GM12874 (cell line): ENCODE measurements around the gene ZNF563.

Source experiments
- CTCF ChIP-seq: IDR thresholded peaks from 2 replicates; pipeline ENCODE4 v1.5.1; 2011; ENCODE audit warnings: low read depth, mild to moderate bottlenecking, control low read depth, low read length, moderate library complexity; ENCODE audit not compliant: insufficient read depth

Gene ZNF563

GRCh38 chr19:12325690-12326089 lies 7.7 kb downstream of the ZNF563 start:
- no peak for TF ChIP-seq CTCF

DNA sequence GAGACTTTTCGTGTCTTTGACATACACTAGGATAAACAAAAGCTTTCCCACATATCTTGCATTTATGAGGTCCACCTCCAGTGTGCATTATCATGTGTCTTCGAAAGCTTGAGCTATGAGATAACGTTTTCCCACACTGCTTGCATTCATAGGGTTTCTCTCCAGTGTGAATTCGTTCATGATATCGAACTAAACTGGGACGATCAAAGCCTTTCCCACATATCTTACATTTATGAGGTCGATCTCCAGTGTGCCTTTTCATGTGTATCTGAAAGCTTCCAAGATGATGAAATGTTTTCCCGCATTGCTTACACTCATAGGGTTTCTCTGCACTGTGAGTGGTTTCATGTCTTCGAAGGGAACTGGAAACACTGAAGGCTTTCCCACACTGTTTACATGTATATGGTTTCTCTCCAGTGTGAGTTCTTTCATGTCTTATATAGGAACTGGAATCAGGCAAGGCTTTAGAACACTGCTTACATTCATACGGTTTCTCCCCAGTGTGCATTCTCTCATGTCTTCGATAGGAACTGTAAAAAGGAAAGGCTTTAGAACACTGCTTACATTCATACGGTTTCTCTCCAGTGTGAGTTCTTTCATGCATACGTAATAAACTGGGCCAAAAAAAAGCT lies 14.5 kb downstream of the ZNF563 start:
- TF ChIP-seq CTCF: no peak

DNA sequence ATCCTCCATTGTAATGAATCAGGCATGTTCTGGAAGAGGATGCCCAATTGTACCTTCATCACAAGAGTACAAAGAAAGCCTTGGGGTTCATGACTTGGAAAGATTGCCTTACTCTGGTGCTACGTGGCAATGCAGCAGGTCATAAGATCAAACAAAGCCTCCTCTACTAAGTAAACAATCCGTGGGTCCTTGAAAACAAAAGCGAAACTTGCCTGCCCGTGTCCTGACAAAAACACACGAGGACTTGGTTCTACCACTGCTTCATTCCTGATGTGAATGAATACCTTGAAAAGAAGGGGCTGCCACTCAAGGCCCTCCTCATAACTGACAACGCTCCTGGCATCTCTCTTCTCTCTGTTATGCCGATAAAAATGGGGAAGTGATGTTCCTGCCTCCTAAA lies 18.9 kb downstream of the ZNF563 start:
- TF ChIP-seq CTCF: no peak

DNA sequence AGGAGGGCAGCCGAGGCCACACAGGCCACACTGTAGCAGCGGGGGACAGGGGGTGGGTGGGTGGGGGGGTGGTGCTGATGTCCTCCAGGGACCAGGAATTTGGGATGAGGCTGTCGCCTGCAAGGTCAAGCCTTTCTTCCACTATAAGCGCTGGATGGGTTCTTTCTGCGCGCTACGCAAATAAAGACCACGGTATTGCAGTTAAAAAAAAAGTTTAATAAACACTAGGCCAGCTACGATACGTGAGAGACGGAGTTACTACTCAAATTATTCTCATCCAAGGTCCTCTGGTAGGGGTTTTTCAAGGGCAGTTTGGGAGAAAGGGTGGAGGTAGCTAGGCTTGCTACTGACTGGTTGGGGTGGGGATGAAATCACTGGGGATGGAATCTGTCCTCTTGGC lies 38.2 kb downstream of the ZNF563 start:
- TF ChIP-seq CTCF: no peak

DNA sequence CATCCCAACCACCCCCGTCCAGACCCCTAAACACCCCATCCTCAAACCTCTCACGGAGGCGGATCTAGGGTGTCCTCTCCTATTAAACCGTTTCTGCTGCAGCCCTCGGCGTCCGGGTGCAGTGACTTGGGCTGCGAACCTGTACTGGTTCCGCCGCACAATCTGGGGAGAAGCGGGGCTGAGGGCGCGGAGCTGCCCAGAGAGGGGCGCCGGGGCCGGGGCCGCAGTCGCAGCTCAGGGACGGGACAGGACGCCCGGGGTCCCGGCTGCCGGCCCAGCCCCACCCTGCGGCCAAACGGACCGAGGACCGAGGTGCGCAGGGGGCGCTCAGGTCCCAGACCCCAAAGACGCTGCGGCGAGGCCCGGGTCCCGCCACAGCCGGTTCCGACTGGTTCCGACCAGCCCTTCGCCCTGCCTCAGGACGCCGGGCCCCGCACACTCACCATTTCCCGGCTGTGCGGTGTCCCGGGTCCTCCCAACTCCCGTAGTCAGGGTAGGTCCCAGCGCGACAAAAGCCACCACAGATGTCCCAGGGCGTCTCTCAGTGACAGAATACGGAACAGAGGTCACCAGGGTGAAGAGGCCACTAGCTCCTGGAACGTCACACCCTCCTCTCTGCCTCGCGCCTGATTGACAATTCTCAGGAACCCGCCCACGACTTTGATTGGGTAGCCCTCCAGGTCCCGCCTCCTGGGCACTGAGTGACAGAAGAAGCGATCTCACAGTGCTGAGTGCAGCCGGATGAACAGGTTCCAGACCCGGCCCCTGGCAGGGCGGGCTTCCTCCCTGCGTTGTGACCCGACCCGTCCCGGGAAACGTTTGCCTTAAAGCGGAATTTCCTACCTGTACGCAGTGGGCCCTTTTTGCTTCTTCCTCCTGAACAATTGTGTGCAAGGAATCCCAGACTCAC lies 38.9 kb downstream of the ZNF563 start, which contains the start of gene ZNF44:
Gene ZNF44, minus strand, starts transcription at position 635 of the 910 bp plus-strand sequence. Its CDS starts 189 bp downstream, at position 446.
- no peak for TF ChIP-seq CTCF

DNA sequence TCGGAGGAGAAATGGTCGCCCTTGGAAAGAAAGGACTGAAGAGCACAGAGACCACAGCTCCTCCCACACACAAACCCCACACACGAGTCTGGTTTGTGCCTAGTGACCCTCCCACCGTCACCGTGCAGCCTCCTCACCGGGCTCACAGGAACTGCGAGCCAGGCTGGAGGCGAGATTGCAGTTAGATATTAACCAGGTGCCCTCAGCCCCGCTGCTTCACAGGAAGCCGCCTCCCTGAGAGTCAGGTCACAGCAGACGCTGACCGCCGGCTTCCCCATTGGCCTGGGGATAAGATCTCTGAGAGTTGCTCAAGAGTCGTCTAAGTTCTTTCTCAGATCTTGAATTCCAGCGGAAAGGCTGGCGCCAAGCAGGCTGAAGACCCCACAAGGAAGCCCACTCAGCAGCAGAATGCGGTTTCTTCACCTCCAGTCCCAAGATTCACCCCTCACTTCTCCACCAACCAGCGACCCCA lies 39.6 kb downstream of the ZNF563 start:
- no peak for TF ChIP-seq CTCF

GRCh38 chr19:12289790-12290065 lies 43.7 kb downstream of the ZNF563 start:
- no peak for TF ChIP-seq CTCF
